Astrocyte (in vitro differentiated cells and primary cell): Measurements from ENCODE around the gene CDHR5.

Source experiments
- EZH2 ChIP-seq: IDR thresholded peaks from 2 replicates; pipeline ENCODE4 v1.6.1; 2012; ENCODE audit warnings: mild to moderate bottlenecking, low read length, inconsistent platforms; ENCODE audit not compliant: insufficient read depth
- TF ChIP-seq, protein P1 (sequence below): IDR thresholded peaks from 2 replicates; pipeline ENCODE4 v1.5.1; 2011; ENCODE audit warnings: low read depth, mild to moderate bottlenecking, inconsistent platforms, low read length, moderate library complexity; ENCODE audit not compliant: insufficient read depth

DNA sequence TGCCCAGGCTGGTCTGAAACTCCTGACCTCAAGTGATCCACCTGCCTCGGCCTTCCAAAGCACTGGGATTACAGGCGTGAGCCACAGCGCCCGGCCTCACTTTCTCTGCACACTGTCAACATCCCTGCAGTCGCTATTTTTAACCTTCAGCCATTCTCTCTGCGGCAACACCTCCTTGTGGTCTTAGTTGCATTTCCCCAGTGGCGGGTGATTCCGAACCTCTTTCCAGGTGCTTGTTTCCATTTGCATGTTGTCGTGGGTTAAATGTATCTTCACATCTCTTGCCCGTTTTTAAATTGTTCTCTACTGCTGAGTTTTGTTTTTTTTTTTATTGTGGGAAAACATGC lies 4.5 kb upstream of the CDHR5 start:
- TF ChIP-seq EZH2: no peak
- TF ChIP-seq, protein P1, sequence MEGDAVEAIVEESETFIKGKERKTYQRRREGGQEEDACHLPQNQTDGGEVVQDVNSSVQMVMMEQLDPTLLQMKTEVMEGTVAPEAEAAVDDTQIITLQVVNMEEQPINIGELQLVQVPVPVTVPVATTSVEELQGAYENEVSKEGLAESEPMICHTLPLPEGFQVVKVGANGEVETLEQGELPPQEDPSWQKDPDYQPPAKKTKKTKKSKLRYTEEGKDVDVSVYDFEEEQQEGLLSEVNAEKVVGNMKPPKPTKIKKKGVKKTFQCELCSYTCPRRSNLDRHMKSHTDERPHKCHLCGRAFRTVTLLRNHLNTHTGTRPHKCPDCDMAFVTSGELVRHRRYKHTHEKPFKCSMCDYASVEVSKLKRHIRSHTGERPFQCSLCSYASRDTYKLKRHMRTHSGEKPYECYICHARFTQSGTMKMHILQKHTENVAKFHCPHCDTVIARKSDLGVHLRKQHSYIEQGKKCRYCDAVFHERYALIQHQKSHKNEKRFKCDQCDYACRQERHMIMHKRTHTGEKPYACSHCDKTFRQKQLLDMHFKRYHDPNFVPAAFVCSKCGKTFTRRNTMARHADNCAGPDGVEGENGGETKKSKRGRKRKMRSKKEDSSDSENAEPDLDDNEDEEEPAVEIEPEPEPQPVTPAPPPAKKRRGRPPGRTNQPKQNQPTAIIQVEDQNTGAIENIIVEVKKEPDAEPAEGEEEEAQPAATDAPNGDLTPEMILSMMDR: no peak
